SU-DHL-6 (cell line): ENCODE measurements around the gene ATP2B2.

Experiments
- EZH2phosphoT487 ChIP-seq: fragments of 200-600 bp; sonication (generic), shearing (Covaris generic); conservative IDR thresholded peaks from 2 replicates; pipeline ENCODE4 v1.6.1; 2018; ENCODE audit warnings: mild to moderate bottlenecking, antibody characterized with exemption, low read length, moderate library complexity, mixed read lengths
- TF ChIP-seq, protein P1 (sequence below): fragments of 200-600 bp; sonication (generic); IDR thresholded peaks from one replicate; pipeline ENCODE4 v1.5.1; 2017; ENCODE audit warnings: antibody characterized with exemption, mild to moderate bottlenecking, low read length, moderate library complexity; ENCODE audit not compliant: insufficient read depth, poor library complexity, severe bottlenecking

DNA sequence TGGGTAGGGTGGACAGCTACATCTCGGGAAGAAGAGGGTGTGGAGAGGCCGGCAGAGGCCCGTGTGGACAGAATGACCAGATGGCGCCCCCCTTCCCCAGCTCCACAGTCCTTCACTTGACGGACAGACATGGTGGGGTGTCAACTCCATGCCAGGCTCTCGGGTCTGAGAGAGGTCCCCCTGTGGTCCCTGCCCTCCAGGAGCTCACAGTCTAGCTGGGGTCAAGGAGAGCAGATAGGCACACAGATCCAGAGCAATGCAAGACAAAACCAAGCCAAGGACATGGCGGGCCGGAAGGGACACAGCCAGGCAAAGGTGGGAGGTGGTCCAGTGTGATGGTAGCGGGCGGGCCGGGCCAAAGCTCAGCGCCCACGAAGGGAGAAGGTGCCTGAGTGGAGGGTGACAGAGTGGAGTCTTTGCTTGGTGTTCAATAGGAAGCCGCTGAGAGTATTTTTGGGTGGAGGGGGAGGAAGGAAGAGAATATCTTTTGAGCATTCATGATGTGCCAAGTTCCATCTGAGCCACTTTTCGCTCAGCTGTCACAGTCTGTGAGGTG is 112.4 kb downstream of the ATP2B2 start:
- TF ChIP-seq, protein P1, sequence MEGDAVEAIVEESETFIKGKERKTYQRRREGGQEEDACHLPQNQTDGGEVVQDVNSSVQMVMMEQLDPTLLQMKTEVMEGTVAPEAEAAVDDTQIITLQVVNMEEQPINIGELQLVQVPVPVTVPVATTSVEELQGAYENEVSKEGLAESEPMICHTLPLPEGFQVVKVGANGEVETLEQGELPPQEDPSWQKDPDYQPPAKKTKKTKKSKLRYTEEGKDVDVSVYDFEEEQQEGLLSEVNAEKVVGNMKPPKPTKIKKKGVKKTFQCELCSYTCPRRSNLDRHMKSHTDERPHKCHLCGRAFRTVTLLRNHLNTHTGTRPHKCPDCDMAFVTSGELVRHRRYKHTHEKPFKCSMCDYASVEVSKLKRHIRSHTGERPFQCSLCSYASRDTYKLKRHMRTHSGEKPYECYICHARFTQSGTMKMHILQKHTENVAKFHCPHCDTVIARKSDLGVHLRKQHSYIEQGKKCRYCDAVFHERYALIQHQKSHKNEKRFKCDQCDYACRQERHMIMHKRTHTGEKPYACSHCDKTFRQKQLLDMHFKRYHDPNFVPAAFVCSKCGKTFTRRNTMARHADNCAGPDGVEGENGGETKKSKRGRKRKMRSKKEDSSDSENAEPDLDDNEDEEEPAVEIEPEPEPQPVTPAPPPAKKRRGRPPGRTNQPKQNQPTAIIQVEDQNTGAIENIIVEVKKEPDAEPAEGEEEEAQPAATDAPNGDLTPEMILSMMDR = no peak
- TF ChIP-seq EZH2phosphoT487 = no peak
